GM12801 (cell line): Measurements from ENCODE around the gene AXIN1.
A peak's percentile ranks its signal among the peaks of the same experiment; 100 is the strongest.

Experiments
- TF ChIP-seq, protein P1 (sequence below): IDR thresholded peaks from one replicate; pipeline ENCODE4 v1.5.1; 2011; ENCODE audit warnings: control low read depth; ENCODE audit not compliant: insufficient read length; ENCODE audit errors: extremely low read depth

Gene AXIN1

GRCh38 chr16:397135-397661 is 44.7 kb upstream of the AXIN1 start, which contains the start of gene NME4:
TSS of gene NME4 (plus strand) at chr16:397199. CDS start at chr16:397223, 24 bp downstream.
- TF ChIP-seq, protein P1, sequence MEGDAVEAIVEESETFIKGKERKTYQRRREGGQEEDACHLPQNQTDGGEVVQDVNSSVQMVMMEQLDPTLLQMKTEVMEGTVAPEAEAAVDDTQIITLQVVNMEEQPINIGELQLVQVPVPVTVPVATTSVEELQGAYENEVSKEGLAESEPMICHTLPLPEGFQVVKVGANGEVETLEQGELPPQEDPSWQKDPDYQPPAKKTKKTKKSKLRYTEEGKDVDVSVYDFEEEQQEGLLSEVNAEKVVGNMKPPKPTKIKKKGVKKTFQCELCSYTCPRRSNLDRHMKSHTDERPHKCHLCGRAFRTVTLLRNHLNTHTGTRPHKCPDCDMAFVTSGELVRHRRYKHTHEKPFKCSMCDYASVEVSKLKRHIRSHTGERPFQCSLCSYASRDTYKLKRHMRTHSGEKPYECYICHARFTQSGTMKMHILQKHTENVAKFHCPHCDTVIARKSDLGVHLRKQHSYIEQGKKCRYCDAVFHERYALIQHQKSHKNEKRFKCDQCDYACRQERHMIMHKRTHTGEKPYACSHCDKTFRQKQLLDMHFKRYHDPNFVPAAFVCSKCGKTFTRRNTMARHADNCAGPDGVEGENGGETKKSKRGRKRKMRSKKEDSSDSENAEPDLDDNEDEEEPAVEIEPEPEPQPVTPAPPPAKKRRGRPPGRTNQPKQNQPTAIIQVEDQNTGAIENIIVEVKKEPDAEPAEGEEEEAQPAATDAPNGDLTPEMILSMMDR = no peak

DNA sequence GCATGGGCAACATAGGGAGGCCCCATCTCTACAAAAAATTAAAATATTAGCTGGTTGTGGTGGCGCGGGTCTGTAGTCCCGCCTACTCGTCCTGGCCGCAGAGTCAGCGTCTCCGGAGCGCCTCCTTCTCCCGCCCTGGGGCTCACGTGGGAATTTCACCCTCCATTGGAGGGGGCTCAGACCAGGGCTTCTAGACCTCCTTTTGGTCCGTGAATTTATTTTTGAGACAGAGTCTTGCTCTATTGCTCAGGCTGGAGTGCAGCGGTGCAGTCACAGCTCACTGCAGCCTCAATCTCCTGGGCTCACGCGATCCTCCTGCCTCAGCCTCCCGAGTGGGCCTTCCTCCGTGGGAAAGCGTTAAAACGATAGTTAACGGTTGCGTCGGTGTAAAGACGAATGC is 44.1 kb upstream of the AXIN1 start:
- TF ChIP-seq, protein P1 = no peak

DNA sequence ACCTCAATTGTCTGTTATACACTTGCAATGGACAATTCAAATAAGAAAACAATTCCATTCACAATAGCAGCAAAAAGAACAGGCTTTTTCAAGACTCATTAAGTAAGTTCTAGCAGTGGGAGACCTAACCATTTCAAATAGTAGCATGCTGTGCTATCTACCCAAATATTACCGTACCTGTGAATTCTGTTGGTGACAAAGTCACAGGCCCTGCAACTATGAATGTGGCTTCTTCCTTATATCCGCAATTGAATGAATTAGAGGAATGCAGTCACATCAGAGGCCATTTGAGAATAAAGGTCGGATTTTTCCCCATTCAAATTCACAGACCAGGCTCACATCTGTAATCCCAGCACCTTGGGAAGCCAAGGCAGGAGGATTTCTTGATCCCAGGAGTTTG is 43.7 kb upstream of the AXIN1 start:
- TF ChIP-seq, protein P1 = no peak

DNA sequence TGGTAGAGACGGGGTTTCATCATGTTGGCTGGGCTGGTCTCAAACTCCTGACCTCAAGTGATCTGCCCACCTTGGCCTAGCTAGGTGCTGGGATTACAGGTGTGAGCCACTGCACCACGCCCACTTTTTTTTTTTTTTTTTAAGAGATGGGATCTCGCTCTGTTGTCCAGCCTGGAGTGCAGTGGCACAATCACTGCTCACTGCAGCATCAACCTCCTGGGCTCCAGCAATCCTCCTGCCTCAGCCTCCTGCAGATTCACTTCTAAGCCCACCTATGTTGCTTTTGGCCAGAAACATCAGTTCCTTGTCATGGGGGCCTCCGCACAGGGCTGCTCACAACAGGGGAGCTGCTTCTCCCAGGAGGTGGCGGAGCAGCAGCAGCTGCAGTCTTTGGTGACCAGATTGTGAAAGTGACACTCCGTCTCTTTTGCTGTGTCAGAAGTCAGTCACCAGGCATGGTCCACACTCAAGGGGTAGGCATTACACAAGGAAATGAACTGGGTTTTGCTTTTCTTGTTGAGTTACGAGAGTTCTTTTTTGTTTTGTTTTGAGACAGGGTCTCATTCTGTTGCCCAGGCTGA is 40.0 kb upstream of the AXIN1 start:
- TF ChIP-seq, protein P1 = no peak

- TF ChIP-seq, protein P1 = peak; percentile 9
These were observed 39.4 kb upstream of the AXIN1 start for GRCh38 chr16:391885-392335.

DNA sequence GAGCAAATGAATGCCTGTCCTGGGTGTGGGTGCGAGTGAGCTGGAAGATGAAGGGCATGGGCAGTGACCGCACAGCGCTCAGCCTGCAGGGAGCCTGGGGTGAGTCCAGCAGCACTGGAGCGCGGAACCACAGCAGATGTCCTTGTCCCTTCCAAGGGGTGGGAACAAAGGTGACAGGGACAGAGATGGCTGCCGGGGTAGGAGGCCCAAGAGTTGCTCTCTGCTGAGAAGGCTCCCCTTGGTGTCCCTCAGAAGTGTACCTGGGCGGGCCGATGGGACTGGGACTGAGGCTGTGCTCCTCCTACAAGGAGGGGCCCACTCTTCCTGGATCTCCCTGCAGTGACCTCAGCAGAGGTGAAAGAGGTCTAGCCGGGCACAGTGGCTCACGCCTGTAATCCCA is 36.8 kb upstream of the AXIN1 start:
- TF ChIP-seq, protein P1 = no peak

DNA sequence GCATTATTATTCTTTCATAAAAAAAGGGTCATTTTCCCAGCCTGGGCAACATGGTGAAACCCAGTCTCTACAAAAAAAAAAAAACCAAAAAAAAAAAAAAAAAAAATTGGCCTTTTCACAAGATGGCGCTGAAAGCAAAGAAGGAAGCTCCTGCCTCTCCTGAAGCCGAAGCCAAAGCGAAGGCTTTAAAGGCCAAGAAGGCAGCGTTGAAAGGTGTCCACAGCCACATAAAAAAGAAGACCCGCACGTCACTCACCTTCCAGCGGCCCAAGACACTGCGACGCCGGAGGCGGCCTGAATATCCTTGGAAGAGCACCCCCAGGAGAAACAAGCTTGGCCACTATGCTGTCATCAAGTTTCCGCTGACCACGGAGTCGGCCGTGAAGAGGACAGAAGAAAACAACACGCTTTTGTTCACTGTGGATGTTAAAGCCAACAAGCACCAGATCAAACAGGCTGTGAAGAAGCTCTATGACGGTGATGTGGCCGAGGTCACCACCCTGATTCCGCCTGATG is 34.2 kb upstream of the AXIN1 start:
- TF ChIP-seq, protein P1 = no peak
